GM19455 (cell line): Measurements from ENCODE around the gene AP3B1.
"Not testable (repeated sequence)": the region's sequence is repeated elsewhere in the genome, so short reads cannot be mapped to it uniquely, and the experiment has no call there.

ENCODE experiments used
- ATAC-seq: cut with Tn5 transposase; IDR thresholded peaks from one replicate; pipeline ENCODE4 v1.9.1; 2021; ENCODE audit not compliant: unreplicated experiment

AP3B1 gene

GRCh38 chr5:78178356-78178755 lies 116.1 kb downstream of the AP3B1 start:
- ATAC-seq: no peak

- not testable (repeated sequence) for ATAC-seq
Measured at GRCh38 chr5:78170335-78170734, 124.2 kb downstream of the AP3B1 start.

GRCh38 chr5:78162253-78162862 lies 132.1 kb downstream of the AP3B1 start:
- no peak for ATAC-seq

DNA sequence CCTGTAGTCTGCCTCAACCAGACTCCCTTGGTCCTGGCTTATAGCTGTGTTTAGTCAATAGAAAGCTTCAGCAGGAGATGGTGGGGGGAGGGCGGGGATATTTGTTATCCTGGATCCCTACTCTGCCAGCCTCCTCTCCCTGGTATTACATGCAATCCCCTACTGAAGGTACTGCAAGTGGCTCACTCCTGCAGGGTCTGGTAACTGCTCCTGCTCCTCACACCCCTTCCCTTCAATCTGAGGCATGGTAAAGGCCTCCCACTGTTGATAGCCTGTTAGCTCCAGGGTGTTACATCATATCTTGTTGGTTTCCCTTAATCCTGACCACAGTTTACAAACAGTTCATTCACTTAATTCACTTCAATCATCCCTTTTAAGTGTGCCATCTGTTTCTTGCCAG lies 137.5 kb downstream of the AP3B1 start:
- ATAC-seq: no peak

GRCh38 chr5:78151594-78152271 lies 142.8 kb downstream of the AP3B1 start:
- no peak for ATAC-seq

DNA sequence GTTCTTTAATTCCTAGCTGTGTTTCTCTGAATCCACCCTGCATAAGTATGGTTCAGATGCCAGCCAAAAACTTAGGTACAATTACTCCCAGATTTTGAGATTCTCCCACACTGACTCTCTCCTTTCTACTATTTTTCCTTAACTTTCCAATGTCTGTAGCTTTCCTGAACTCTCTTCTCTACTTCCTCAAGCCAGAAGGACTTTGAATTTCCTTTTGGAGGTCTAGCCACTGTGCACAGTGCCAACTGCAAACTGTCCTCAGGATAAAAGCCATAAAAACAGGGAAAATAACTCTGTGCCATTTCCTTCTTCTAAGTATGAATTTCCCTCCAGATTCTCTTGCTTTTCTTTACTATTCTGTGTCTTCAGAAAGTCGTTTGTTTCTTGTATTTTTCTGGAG lies 157.2 kb downstream of the AP3B1 start:
- ATAC-seq: no peak

- no peak for ATAC-seq
Measured at GRCh38 chr5:78133423-78133822, 161.1 kb downstream of the AP3B1 start.

GRCh38 chr5:78132507-78132906 lies 162.0 kb downstream of the AP3B1 start:
- no peak for ATAC-seq

DNA sequence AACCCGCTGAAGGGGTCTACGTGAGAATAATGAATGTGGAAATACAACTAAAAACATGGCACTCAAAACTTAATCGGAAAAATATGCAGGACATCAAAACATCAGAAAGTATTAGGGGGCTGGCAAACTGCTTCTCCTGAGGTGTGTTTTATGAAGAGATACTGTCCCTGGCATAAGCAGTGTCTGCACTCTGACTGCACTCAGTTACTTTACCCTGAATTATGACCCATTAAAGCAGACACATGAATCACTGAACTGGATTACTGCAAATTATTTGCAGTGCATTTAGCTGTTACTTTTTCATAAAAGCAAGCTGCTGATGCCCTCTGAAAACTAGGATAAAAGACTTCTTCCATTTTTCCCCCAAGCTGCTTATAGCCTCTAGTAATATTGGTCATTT lies 164.9 kb downstream of the AP3B1 start:
- ATAC-seq: no peak

DNA sequence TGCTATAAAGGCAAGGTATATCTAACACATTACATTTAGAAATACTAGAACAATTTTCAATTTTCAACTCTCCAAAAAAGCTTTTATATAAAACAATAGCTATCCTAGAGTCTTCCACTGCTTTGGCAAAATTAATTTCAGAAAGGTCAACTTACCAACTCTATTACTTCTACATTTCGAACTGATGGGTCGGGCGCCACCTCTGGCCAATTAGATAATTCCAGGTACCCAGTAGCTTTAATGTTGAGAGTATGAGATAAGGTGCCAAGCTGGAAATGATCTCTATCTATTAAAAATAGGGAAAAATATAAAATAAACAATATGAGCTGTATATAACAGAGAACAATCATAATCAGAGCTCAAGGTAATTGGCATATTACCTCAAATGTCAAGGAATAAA lies 166.6 kb downstream of the AP3B1 start:
- no peak for ATAC-seq

GRCh38 chr5:78126536-78126935 lies 168.0 kb downstream of the AP3B1 start:
- no peak for ATAC-seq

GRCh38 chr5:78116167-78116566 lies 178.3 kb downstream of the AP3B1 start:
- ATAC-seq: no peak

GRCh38 chr5:78113689-78114264 lies 180.7 kb downstream of the AP3B1 start:
- no peak for ATAC-seq

DNA sequence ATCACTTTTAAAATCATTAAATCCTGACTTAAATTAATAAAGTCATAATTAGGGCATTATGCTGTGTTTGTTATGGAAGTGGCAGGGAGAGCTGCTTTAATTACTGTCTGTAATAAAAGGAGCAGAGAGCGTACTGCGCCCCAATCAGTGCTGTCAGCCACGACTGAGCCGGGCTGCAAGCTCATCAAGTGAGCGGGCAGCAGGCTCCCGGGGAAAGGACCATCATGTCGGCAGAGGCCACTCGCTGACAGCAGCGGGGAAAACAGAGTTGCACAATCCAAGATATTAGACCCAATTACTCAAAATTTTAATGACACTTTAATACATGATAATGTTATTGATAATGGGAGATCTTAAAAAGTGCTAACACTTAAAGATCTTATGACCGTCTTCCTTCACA lies 181.6 kb downstream of the AP3B1 start:
- ATAC-seq: no peak

DNA sequence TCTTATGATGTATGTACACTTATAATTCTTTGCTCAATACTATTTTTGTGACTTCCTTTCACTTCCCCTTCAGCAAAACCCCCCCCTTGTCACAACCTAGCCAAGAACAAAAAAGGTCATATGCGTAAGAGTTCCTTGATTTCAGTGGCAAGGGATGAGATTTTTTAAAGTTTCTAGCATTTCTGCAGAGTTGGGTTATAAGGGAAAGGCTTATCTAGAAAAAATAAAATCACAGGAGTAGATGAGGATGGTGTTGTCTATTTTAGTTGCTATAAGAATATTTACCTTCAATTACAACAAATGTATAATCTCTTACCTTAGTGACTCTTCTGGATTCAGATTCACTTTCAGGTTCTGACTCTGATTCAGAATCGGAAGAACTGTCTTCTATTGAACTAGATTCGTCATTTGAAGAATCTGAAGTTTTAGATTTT lies 184.6 kb downstream of the AP3B1 start:
- no peak for ATAC-seq

DNA sequence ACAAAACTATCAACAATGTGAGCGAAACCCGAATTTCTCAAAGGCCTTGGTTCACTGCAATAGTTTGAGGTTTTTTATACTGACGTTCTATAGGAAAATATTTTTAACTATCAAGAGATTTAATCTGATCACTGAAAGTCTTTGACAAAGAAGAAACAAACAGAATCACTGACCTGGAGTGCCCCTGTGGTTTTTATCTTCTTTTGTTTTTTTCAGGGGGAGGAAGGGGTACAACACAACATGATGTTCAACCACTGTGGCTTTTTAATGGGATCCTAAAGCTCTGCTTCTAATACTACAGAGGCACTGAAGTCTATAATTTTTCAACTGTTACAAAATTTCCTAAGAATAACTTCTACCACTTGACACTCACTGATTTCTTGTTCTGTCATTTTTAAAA lies 185.9 kb downstream of the AP3B1 start:
- no peak for ATAC-seq

- no peak for ATAC-seq
Measured at GRCh38 chr5:78103232-78103918, 191.1 kb downstream of the AP3B1 start.

- ATAC-seq: no peak
Measured at GRCh38 chr5:78102500-78102899, 192.0 kb downstream of the AP3B1 start.

- ATAC-seq: no peak
Measured at GRCh38 chr5:78095125-78095524, 199.4 kb downstream of the AP3B1 start.

DNA sequence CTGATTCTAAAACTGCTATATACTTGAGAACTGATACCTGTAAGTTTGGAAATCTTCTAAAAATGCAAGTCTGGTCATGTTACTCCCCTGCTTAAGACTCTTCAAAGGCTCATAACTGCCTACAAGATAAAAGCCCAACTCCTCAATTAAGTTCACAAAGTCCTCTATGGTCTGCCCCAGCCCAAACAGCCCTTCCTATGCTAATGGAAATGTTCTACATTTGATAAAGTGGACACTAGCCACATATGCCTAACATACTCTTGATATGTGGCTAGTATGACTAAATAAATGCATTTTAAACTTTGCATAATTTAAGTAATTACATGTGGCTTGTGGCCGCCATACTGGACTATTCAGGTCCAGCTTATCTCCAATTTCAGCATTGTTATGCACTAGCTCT lies 204.5 kb downstream of the AP3B1 start:
- ATAC-seq: no peak

- no peak for ATAC-seq
Measured at GRCh38 chr5:78078858-78079257, 215.6 kb downstream of the AP3B1 start.
